ENCODE measurements around the gene KIF5C.

Gene KIF5C

GRCh38 chr2:148926981-148927401, 52.0 kb downstream of the KIF5C start:
- DNase-seq = no peak

GRCh38 chr2:148928395-148928794, 53.4 kb downstream of the KIF5C start:
- DNase-seq = no peak

- DNase-seq = no peak
Measured at GRCh38 chr2:148930046-148930775, 55.2 kb downstream of the KIF5C start.

- DNase-seq = no peak
Measured at GRCh38 chr2:148932536-148932935, 57.5 kb downstream of the KIF5C start.

GRCh38 chr2:148933456-148933855, 58.4 kb downstream of the KIF5C start:
- no peak for DNase-seq

- no peak for DNase-seq
Measured at GRCh38 chr2:148935791-148936190, 60.8 kb downstream of the KIF5C start.

GRCh38 chr2:148936857-148937450, 61.9 kb downstream of the KIF5C start:
- DNase-seq = no peak

- DNase-seq = no peak
Measured at GRCh38 chr2:148939271-148939670, 64.2 kb downstream of the KIF5C start.

GRCh38 chr2:148943097-148943496, 68.1 kb downstream of the KIF5C start:
- DNase-seq = no peak

- no peak for DNase-seq
Measured at GRCh38 chr2:148944536-148944935, 69.5 kb downstream of the KIF5C start.

- DNase-seq = no peak
Measured at GRCh38 chr2:148947299-148947698, 72.3 kb downstream of the KIF5C start.

- DNase-seq = no peak
Measured at GRCh38 chr2:148948868-148949267, 73.8 kb downstream of the KIF5C start.

- DNase-seq = no peak
Measured at GRCh38 chr2:148949348-148949747, 74.3 kb downstream of the KIF5C start.

- DNase-seq = no peak
Measured at GRCh38 chr2:148952621-148953020, 77.6 kb downstream of the KIF5C start.

- no peak for DNase-seq
Measured at GRCh38 chr2:148953426-148953825, 78.4 kb downstream of the KIF5C start.

- no peak for DNase-seq
Measured at GRCh38 chr2:148954536-148954935, 79.5 kb downstream of the KIF5C start.

GRCh38 chr2:148955798-148956197, 80.8 kb downstream of the KIF5C start:
- DNase-seq = no peak

GRCh38 chr2:148957023-148957422, 82.0 kb downstream of the KIF5C start:
- DNase-seq = no peak

GRCh38 chr2:148959745-148960144, 84.7 kb downstream of the KIF5C start:
- DNase-seq = no peak

GRCh38 chr2:148960483-148960882, 85.5 kb downstream of the KIF5C start:
- no peak for DNase-seq

GRCh38 chr2:148963461-148963860, 88.4 kb downstream of the KIF5C start:
- DNase-seq = no peak

- no peak for DNase-seq
Measured at GRCh38 chr2:148965623-148966437, 90.8 kb downstream of the KIF5C start.

GRCh38 chr2:148966438-148966758, 91.4 kb downstream of the KIF5C start:
- DNase-seq = no peak

GRCh38 chr2:148967056-148967455, 92.0 kb downstream of the KIF5C start:
- DNase-seq = no peak

All from SHP77 treated with DMSO at 0.1 percent for 48 hours (cell line).